HCT116 (cell line): Measurements from ENCODE around the gene KAZN.

Experiments
- EZH2 ChIP-seq: fragments of 200-600 bp; sonication (generic); IDR thresholded peaks from 2 replicates; pipeline ENCODE4 v1.6.1; 2017; ENCODE audit warnings: antibody characterized with exemption, mixed run types
- EZH2phosphoT487 ChIP-seq: fragments of 200-600 bp; IDR thresholded peaks from 2 replicates; pipeline ENCODE4 v1.6.1; 2018; ENCODE audit warnings: antibody characterized with exemption, borderline replicate concordance
- JUND ChIP-seq: IDR thresholded peaks from 2 replicates; pipeline ENCODE4 v1.6.1; 2012
- POLR2A ChIP-seq: IDR thresholded peaks from 2 replicates; pipeline ENCODE4 v1.7.0; 2011; ENCODE audit warnings: borderline replicate concordance; ENCODE audit not compliant: insufficient read depth, insufficient read length; ENCODE audit errors: extremely low read depth
- POLR2AphosphoS5 ChIP-seq: IDR thresholded peaks from 2 replicates; pipeline ENCODE4 v1.6.1; 2011; ENCODE audit warnings: mild to moderate bottlenecking, low read depth, low read length, moderate library complexity
- RAD21 ChIP-seq: IDR thresholded peaks from 2 replicates; pipeline ENCODE4 v1.6.1; 2012; ENCODE audit warnings: low read depth, mild to moderate bottlenecking
- SP1 ChIP-seq: IDR thresholded peaks from 2 replicates; pipeline ENCODE4 v1.6.1; 2012; ENCODE audit warnings: low read depth
- SRF ChIP-seq: IDR thresholded peaks from 2 replicates; pipeline ENCODE4 v1.6.1; 2012; ENCODE audit warnings: low read depth
- TCF7L2 ChIP-seq: IDR thresholded peaks from 2 replicates; pipeline ENCODE4 v1.7.0; 2011; ENCODE audit warnings: borderline replicate concordance, inconsistent platforms; ENCODE audit not compliant: insufficient read depth, insufficient read length; ENCODE audit errors: extremely low read depth
- YY1 ChIP-seq: IDR thresholded peaks from 2 replicates; pipeline ENCODE4 v1.6.1; 2011; ENCODE audit warnings: low read length, low read depth, moderate library complexity, mild to moderate bottlenecking; ENCODE audit not compliant: insufficient replicate concordance; ENCODE audit errors: extremely low read depth
- ZFX ChIP-seq: fragments of 450-650 bp; IDR thresholded peaks from 2 replicates; pipeline ENCODE4 v1.6.1; 2017
- TF ChIP-seq, protein P1 (sequence below), 3 experiments: fragments of 200-600 bp in 1 of 3; sonication (generic) in 1 of 3; IDR thresholded peaks in 2 of 3; conservative IDR thresholded peaks in 1 of 3; 2 replicates each; pipeline ENCODE4 v1.5.1; 2012 to 2017; ENCODE audit warnings: low read depth in 2 of 3, low read length in 2 of 3, antibody characterized with exemption in 1 of 3, borderline replicate concordance in 1 of 3, control low read depth in 1 of 3, mild to moderate bottlenecking in 1 of 3, mixed read lengths in 1 of 3, mixed run types in 1 of 3, moderate library complexity in 1 of 3; ENCODE audit not compliant: insufficient read depth in 1 of 3
- TF ChIP-seq, protein P2 (sequence below): IDR thresholded peaks from 2 replicates; pipeline ENCODE4 v1.6.1; 2012
- TF ChIP-seq, protein P3 (sequence below): IDR thresholded peaks from 2 replicates; pipeline ENCODE4 v1.6.1; 2012; ENCODE audit warnings: low read depth

DNA sequence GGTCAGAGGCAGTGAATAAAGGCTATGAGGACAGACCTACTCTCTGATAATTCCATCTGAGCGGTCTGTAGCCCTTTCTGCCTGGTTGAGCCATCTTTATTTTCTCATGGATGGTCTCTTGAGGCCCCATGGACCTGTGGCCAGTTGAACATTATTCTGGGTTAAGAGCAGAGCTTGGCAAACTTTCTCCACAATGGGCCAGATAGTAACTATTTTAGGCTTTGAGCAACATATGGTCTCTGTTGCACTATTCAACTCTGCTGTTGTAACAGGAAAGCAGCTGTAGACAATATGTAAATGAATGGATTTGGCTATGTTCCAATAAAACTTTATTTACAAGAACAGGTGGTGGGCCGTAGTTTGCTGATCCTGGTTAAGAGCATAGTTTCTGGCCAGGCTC, 62.7 kb downstream of the KAZN start:
- TF ChIP-seq, protein P1, sequence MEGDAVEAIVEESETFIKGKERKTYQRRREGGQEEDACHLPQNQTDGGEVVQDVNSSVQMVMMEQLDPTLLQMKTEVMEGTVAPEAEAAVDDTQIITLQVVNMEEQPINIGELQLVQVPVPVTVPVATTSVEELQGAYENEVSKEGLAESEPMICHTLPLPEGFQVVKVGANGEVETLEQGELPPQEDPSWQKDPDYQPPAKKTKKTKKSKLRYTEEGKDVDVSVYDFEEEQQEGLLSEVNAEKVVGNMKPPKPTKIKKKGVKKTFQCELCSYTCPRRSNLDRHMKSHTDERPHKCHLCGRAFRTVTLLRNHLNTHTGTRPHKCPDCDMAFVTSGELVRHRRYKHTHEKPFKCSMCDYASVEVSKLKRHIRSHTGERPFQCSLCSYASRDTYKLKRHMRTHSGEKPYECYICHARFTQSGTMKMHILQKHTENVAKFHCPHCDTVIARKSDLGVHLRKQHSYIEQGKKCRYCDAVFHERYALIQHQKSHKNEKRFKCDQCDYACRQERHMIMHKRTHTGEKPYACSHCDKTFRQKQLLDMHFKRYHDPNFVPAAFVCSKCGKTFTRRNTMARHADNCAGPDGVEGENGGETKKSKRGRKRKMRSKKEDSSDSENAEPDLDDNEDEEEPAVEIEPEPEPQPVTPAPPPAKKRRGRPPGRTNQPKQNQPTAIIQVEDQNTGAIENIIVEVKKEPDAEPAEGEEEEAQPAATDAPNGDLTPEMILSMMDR (IDR thresholded peaks at IDR 0.05 in 2 of 3, conservative IDR thresholded peaks at IDR 0.05 in 1 of 3; ENCODE audit: borderline replicate concordance in 1 of 3, insufficient read depth in 1 of 3, low read depth in 2 of 3, low read length in 2 of 3) = no peak
- no peak for TF ChIP-seq POLR2A
- TF ChIP-seq, protein P2, sequence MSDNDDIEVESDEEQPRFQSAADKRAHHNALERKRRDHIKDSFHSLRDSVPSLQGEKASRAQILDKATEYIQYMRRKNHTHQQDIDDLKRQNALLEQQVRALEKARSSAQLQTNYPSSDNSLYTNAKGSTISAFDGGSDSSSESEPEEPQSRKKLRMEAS = no peak
- TF ChIP-seq YY1 = no peak
- no peak for TF ChIP-seq RAD21
- no peak for TF ChIP-seq POLR2AphosphoS5
- TF ChIP-seq JUND = no peak
- TF ChIP-seq, protein P3, sequence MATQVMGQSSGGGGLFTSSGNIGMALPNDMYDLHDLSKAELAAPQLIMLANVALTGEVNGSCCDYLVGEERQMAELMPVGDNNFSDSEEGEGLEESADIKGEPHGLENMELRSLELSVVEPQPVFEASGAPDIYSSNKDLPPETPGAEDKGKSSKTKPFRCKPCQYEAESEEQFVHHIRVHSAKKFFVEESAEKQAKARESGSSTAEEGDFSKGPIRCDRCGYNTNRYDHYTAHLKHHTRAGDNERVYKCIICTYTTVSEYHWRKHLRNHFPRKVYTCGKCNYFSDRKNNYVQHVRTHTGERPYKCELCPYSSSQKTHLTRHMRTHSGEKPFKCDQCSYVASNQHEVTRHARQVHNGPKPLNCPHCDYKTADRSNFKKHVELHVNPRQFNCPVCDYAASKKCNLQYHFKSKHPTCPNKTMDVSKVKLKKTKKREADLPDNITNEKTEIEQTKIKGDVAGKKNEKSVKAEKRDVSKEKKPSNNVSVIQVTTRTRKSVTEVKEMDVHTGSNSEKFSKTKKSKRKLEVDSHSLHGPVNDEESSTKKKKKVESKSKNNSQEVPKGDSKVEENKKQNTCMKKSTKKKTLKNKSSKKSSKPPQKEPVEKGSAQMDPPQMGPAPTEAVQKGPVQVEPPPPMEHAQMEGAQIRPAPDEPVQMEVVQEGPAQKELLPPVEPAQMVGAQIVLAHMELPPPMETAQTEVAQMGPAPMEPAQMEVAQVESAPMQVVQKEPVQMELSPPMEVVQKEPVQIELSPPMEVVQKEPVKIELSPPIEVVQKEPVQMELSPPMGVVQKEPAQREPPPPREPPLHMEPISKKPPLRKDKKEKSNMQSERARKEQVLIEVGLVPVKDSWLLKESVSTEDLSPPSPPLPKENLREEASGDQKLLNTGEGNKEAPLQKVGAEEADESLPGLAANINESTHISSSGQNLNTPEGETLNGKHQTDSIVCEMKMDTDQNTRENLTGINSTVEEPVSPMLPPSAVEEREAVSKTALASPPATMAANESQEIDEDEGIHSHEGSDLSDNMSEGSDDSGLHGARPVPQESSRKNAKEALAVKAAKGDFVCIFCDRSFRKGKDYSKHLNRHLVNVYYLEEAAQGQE = no peak
- no peak for TF ChIP-seq ZFX
- no peak for TF ChIP-seq TCF7L2
- TF ChIP-seq SRF = no peak
- TF ChIP-seq SP1 = no peak
- no peak for TF ChIP-seq EZH2phosphoT487
- no peak for TF ChIP-seq EZH2
